Gastrocnemius medialis (tissue), 4 donors: ENCODE data around the gene NAPB. TPM values are rescaled to one million over a fixed set of nuclear protein-coding genes. Genes with fewer than 3 reads are reported as not detected.

ENCODE experiments used
- ATAC-seq, 2 donors: fragments of 150-250 bp; one replicate each; pipeline ENCODE4 v1.9.1; 2016
- DNase-seq, 2 donors: peaks; one replicate each; pipeline ENCODE4 v3.0.0-alpha.2; 2019
- H3K27ac ChIP-seq, 4 donors: fragments of 200-600 bp; sonication (generic); 1 replicate in 1 of 4; 2 replicates in 3 of 4; pipeline ENCODE4 v1.5.1; 2016 to 2018; ENCODE audit warnings: mild to moderate bottlenecking in 2 of 4, moderate library complexity in 1 of 4
- H3K27me3 ChIP-seq, 3 donors: fragments of 200-600 bp; sonication (generic) in 2 of 3; 1 replicate in 1 of 3; 2 replicates in 2 of 3; pipeline versions ENCODE4 v1.5.1 to v1.6.0; 2016 to 2019; ENCODE audit warnings: mild to moderate bottlenecking in 1 of 3, moderate library complexity in 1 of 3
- H3K36me3 ChIP-seq, 2 donors: fragments of 200-600 bp; sonication (generic) in 1 of 2; one replicate each; pipeline ENCODE4 v1.5.1; 2017 to 2018
- H3K4me1 ChIP-seq, 2 donors: fragments of 200-600 bp; sonication (generic) in 1 of 2; one replicate each; pipeline ENCODE4 v1.5.1; 2016 to 2017; ENCODE audit warnings: mild to moderate bottlenecking in 2 of 2
- H3K4me3 ChIP-seq, 4 donors: fragments of 200-600 bp; sonication (generic) in 3 of 4; 1 replicate in 1 of 4; 2 replicates in 3 of 4; pipeline ENCODE4 v1.5.1; 2016 to 2019; ENCODE audit warnings: mild to moderate bottlenecking in 2 of 4
- H3K9me3 ChIP-seq, 3 donors: fragments of 200-600 bp; sonication (generic) in 2 of 3; 1 replicate in 1 of 3; 2 replicates in 2 of 3; pipeline ENCODE4 v1.5.1; 2016 to 2019
- POLR2A ChIP-seq, 2 donors: fragments of 450-650 bp; IDR thresholded peaks; one replicate each; pipeline ENCODE4 v1.6.1; 2017; ENCODE audit warnings: antibody characterized with exemption in 2 of 2, mild to moderate bottlenecking in 2 of 2, moderate library complexity in 2 of 2
- in situ Hi-C, 4 donors: fragments of 200-750 bp; cut with MboI; loops; one replicate each; pipeline versions ENCODE4 v1.15.0 to v1.8.0; 2017; ENCODE audit warnings: low sequenced_read_pairs in 4 of 4
- intact Hi-C: fragments of 100-400 bp; cut with DNase I; formaldehyde crosslinking; loops from one replicate; pipeline ENCODE4 v1.15.1; 2023; ENCODE audit warnings: low total_unique reads
- total RNA-seq, 4 donors: library from RNA; depleted of rRNA; stranded (reverse); fragments of >200 nt; gene quantifications; one replicate each; pipeline versions ENCODE4 v1.1.0 to v1.2.3, GENCODE V29; 2016
- TF ChIP-seq, protein P1 (sequence below), 5 experiments: fragments of 450-650 bp in 3 of 5; fragments of 200-600 bp in 2 of 5; sonication (generic) in 2 of 5; IDR thresholded peaks in 4 of 5; conservative IDR thresholded peaks in 1 of 5; 1 replicate in 4 of 5; 2 replicates in 1 of 5; pipeline ENCODE4 v1.5.1; 2016 to 2019; ENCODE audit warnings: antibody characterized with exemption in 5 of 5, mild to moderate bottlenecking in 3 of 5, moderate library complexity in 3 of 5

The NAPB gene
- total RNA-seq, 4 donors from 2014 or later: 3.2 to 8.3 (median 3.8) TPM

- peaks cover 5 to 6% of the 10 kb centered on the region in 2 donors for H3K4me1 ChIP-seq
Measured at GRCh38 chr20:23346002-23346401, 75.3 kb downstream of the NAPB start.

DNA sequence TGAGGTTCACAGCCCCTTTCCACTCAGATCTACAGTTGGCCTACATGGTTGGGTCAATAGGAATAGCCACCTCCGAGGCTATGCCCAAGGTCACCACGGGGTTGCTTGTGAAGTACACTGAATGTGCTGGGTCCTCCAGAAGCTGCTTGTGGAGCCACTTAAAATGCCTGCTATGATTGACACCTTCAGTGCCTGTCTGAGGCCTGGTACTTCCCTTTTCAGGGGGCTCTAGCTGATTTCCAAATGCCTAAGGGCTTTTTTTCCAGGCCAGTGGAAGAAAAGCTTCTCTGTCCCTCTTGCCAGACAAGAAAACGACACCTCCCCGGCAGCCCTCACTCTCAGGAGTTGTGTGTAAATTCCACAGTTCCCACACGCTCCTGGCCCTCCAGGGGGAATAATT lies 77.0 kb downstream of the NAPB start:
- H3K4me3 ChIP-seq: no peak overlapping the region
- no peaks in the 10 kb centered on the region for H3K36me3 ChIP-seq
- DNase-seq: no peak
- intact Hi-C loops: loop anchor here (10.0 kb wide), 2 partner anchors 100 to 1010 kb away; no protein-coding TSS in a partner anchor
- ATAC-seq: no peak
- no peaks in the 10 kb centered on the region for H3K9me3 ChIP-seq
- H3K27me3 ChIP-seq: no peaks in the 10 kb centered on the region
- no peak for TF ChIP-seq POLR2A (IDR thresholded peaks at IDR 0.05)
- in situ Hi-C loops: loop anchor here (10.0 to 25.0 kb wide), 5 partner anchors 260 to 1007 kb away; partner anchors contain the start of genes THBD (in 2 of the 4), CST9 (in 1 of the 4) and SSTR4 (in 1 of the 4)
- no peak overlapping the region for H3K27ac ChIP-seq
- peaks cover 9 to 10% of the 10 kb centered on the region in 2 donors for H3K4me1 ChIP-seq

More at GRCh38 chr20:23346002-23346401, 75.3 kb downstream of the NAPB start:
- Histone ChIP-seq H3K4me3 (no peak overlapping the region), H3K27ac (no peak overlapping the region), H3K36me3 (no peaks in the 10 kb centered on the region), H3K27me3 (no peaks in the 10 kb centered on the region), H3K9me3 (no peaks in the 10 kb centered on the region)
- no peak for ATAC-seq
- in situ Hi-C loops: loop anchor here (10.0 to 25.0 kb wide), 5 partner anchors 259 to 1009 kb away; partner anchors contain the start of genes THBD (in 2 of the 4), CST9 (in 1 of the 4) and SSTR4 (in 1 of the 4)
- no peak for DNase-seq
- intact Hi-C loops: loop anchor here (10.0 kb wide), 2 partner anchors 101 to 1011 kb away; no protein-coding TSS in a partner anchor
- TF ChIP-seq POLR2A (IDR thresholded peaks at IDR 0.05): no peak
- TF ChIP-seq, protein P1, sequence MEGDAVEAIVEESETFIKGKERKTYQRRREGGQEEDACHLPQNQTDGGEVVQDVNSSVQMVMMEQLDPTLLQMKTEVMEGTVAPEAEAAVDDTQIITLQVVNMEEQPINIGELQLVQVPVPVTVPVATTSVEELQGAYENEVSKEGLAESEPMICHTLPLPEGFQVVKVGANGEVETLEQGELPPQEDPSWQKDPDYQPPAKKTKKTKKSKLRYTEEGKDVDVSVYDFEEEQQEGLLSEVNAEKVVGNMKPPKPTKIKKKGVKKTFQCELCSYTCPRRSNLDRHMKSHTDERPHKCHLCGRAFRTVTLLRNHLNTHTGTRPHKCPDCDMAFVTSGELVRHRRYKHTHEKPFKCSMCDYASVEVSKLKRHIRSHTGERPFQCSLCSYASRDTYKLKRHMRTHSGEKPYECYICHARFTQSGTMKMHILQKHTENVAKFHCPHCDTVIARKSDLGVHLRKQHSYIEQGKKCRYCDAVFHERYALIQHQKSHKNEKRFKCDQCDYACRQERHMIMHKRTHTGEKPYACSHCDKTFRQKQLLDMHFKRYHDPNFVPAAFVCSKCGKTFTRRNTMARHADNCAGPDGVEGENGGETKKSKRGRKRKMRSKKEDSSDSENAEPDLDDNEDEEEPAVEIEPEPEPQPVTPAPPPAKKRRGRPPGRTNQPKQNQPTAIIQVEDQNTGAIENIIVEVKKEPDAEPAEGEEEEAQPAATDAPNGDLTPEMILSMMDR (IDR thresholded peaks at IDR 0.05 in 4 of 5, conservative IDR thresholded peaks at IDR 0.05 in 1 of 5): no peak

DNA sequence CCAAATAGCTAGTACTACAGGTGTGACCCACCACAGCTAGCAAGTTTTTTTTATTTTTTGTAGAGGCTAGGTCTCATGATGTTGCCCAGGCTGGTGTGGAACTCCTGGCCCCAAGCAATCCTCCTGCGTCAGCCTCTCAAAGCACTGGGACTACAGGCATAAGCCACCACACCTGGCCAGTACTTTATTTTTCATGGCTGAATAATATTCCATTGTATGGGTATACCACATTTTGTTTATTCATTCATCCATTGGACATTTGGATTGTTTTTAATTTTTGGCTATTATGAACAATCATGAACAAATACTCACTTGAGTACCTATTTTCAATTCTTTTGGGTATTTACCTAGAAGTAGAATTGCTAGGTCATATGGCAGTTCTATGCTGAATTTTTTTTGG lies 77.7 kb downstream of the NAPB start:
- Histone ChIP-seq H3K27ac (no peak overlapping the region), H3K9me3 (no peaks in the 10 kb centered on the region), H3K27me3 (no peaks in the 10 kb centered on the region), H3K4me3 (no peak overlapping the region), H3K4me1 (peaks cover 6% of the 10 kb centered on the region in 2 donors), H3K36me3 (no peaks in the 10 kb centered on the region)
- intact Hi-C loops (loop anchor here (10.0 kb wide), 2 partner anchors 99 to 1009 kb away; no protein-coding TSS in a partner anchor), in situ Hi-C loops (loop anchor here (10.0 to 25.0 kb wide), 5 partner anchors 261 to 1006 kb away; partner anchors contain the start of genes THBD (in 2 of the 4), CST9 (in 1 of the 4) and SSTR4 (in 1 of the 4))
- ATAC-seq (no peak), DNase-seq (no peak)
- TF ChIP-seq, protein P1 (IDR thresholded peaks at IDR 0.05 in 4 of 5, conservative IDR thresholded peaks at IDR 0.05 in 1 of 5): no peak
- no peak for TF ChIP-seq POLR2A (IDR thresholded peaks at IDR 0.05)

DNA sequence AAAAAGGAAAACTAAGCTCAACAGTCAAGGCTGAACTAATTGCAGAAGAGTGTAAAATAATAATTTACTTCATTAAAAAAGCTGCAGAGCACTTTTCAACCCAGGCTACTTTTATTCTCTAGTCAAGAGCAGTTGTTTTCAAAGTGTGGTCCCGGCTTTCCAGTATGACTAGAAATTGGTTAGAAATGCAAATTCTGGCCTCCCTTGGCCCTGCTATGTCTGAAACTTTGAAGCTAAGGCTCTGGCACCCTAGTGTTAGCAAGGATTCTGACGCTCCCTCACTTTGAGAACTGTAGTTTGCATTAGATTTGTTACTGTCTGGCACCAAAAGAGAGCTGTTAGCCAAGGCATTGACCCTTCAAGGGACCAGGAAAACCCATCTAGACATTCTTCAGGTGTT lies 80.2 kb downstream of the NAPB start:
- H3K4me3 ChIP-seq: no peak overlapping the region
- in situ Hi-C loops: loop anchor here (10.0 to 25.0 kb wide), 5 partner anchors 264 to 1004 kb away; partner anchors contain the start of genes THBD (in 2 of the 4), CST9 (in 1 of the 4) and SSTR4 (in 1 of the 4)
- peaks cover 6% of the 10 kb centered on the region in 2 donors for H3K4me1 ChIP-seq
- DNase-seq: no peak
- H3K9me3 ChIP-seq: no peaks in the 10 kb centered on the region
- no peaks in the 10 kb centered on the region for H3K36me3 ChIP-seq
- no peak for ATAC-seq
- intact Hi-C loops: loop anchor here (10.0 kb wide), 2 partner anchors 96 to 1006 kb away; no protein-coding TSS in a partner anchor
- H3K27ac ChIP-seq: no peak overlapping the region
- TF ChIP-seq, protein P1 (IDR thresholded peaks at IDR 0.05 in 4 of 5, conservative IDR thresholded peaks at IDR 0.05 in 1 of 5): no peak
- TF ChIP-seq POLR2A (IDR thresholded peaks at IDR 0.05): no peak
- no peaks in the 10 kb centered on the region for H3K27me3 ChIP-seq

GRCh38 chr20:23340524-23340923 lies 80.8 kb downstream of the NAPB start:
- Histone ChIP-seq H3K4me3 (no peak overlapping the region), H3K36me3 (no peaks in the 10 kb centered on the region), H3K27me3 (no peaks in the 10 kb centered on the region), H3K4me1 (peaks cover 6% of the 10 kb centered on the region in 2 donors), H3K27ac (no peak overlapping the region), H3K9me3 (no peaks in the 10 kb centered on the region)
- intact Hi-C loops: loop anchor here (1.0 to 10.0 kb wide), 3 partner anchors 96 to 1006 kb away; no protein-coding TSS in a partner anchor
- TF ChIP-seq POLR2A (IDR thresholded peaks at IDR 0.05): no peak
- TF ChIP-seq, protein P1 (IDR thresholded peaks at IDR 0.05 in 4 of 5, conservative IDR thresholded peaks at IDR 0.05 in 1 of 5): peak; percentile 33 to 75 (median 74)
- in situ Hi-C loops: loop anchor here (10.0 to 25.0 kb wide), 5 partner anchors 264 to 1003 kb away; partner anchors contain the start of genes THBD (in 2 of the 4), CST9 (in 1 of the 4) and SSTR4 (in 1 of the 4)
- ATAC-seq (peak; percentile 84 to 87), DNase-seq (peak; percentile 39 to 63)
